HepG2 (cell line): ENCODE measurements around the gene AHCYL1. TPM values are rescaled to one million over a fixed set of nuclear protein-coding genes. Genes with fewer than 3 reads are reported as not detected.
A peak's percentile ranks its signal among the peaks of the same experiment; 100 is the strongest.

Source experiments
- ATF6 ChIP-seq: sonication (generic); formaldehyde crosslinking; conservative IDR thresholded peaks from 2 replicates; pipeline ENCODE4 v1.4.0; 2020; ENCODE audit warnings: missing genetic modification reagents
- CEBPG ChIP-seq: IDR thresholded peaks from 2 replicates; pipeline ENCODE4 v1.6.1; 2016
- E2F1 ChIP-seq: sonication (generic); formaldehyde crosslinking; IDR thresholded peaks from 2 replicates; pipeline ENCODE4 v1.5.0; 2020; ENCODE audit warnings: missing genetic modification reagents
- PCBP2 ChIP-seq: fragments of 200-400 bp; formaldehyde crosslinking; optimal IDR thresholded peaks from 2 replicates; pipeline ENCODE3; 2018; ENCODE audit warnings: low read length, low read depth; ENCODE audit not compliant: poor library complexity, severe bottlenecking
- RXRB ChIP-seq: IDR thresholded peaks from 2 replicates; pipeline ENCODE4 v1.6.1; 2016; ENCODE audit warnings: borderline replicate concordance, missing genetic modification reagents, missing compliant biosample characterization
- ZNF281 ChIP-seq: sonication (generic); formaldehyde crosslinking; IDR thresholded peaks from 2 replicates; pipeline ENCODE4 v1.4.0; 2020; ENCODE audit warnings: missing genetic modification reagents, borderline replicate concordance
- ZNF343 ChIP-seq: sonication (generic); formaldehyde crosslinking; IDR thresholded peaks from 2 replicates; pipeline ENCODE4 v1.4.0; 2020; ENCODE audit warnings: mild to moderate bottlenecking, missing genetic modification reagents
- ZNF407 ChIP-seq: sonication (generic); formaldehyde crosslinking; IDR thresholded peaks from one replicate; pipeline ENCODE4 v1.5.1; 2020; ENCODE audit warnings: mild to moderate bottlenecking, missing genetic modification reagents; ENCODE audit errors: not compliant biosample characterization
- ZNF513 ChIP-seq: sonication (generic); formaldehyde crosslinking; conservative IDR thresholded peaks from 2 replicates; pipeline ENCODE4 v1.5.0; 2020; ENCODE audit warnings: missing genetic modification reagents
- ZNF530 ChIP-seq: sonication (generic); formaldehyde crosslinking; IDR thresholded peaks from 2 replicates; pipeline ENCODE4 v1.5.0; 2020; ENCODE audit warnings: low read depth, mild to moderate bottlenecking, missing genetic modification reagents
- ZNF7 ChIP-seq: IDR thresholded peaks from 2 replicates; pipeline ENCODE4 v1.6.1; 2016; ENCODE audit warnings: missing biosample characterization, missing genetic modification reagents
- polyA plus RNA-seq, 8 experiments: library from polyadenylated mRNA; depleted of rRNA in 3 of 8; stranded (reverse) in 7 of 8; unstranded in 1 of 8; fragments of >200 nt; fragmentation: Illumina TruSeq in 4 of 8; extraction: Trizol in 4 of 8; gene quantifications; 2 replicates each; pipeline versions ENCODE4 v1.2.1 to v1.2.3, GENCODE V29; 2011 to 2016; ENCODE audit warnings: low read depth in 4 of 8, missing spikeins in 1 of 8, mixed read lengths in 1 of 8; ENCODE audit not compliant: insufficient read depth in 1 of 8
- total RNA-seq, 5 experiments: library from RNA; depleted of rRNA; stranded (reverse); fragments of >200 nt; fragmentation: Illumina TruSeq; extraction: Trizol; gene quantifications; 2 replicates each; pipeline ENCODE4 v1.2.3, GENCODE V29; 2016; ENCODE audit warnings: low read depth in 1 of 5

Gene AHCYL1
- total and polyA plus RNA-seq, 2 of the 13 experiments (the other 11 are each of a cell fraction or from before 2014, with no cell fraction given) = 40.9 to 76.3 TPM

- TF ChIP-seq ZNF407 (CRISPR knock-in tag) = no peak
- peak; percentile 49 for TF ChIP-seq CEBPG (CRISPR knock-in tag)
- no peak for TF ChIP-seq ZNF513 (CRISPR knock-in tag)
- TF ChIP-seq ATF6 (CRISPR knock-in tag) = 0 out of 2 replicates have a peak, but pooled peaks have one; percentile 87
- peak; percentile 68; the same call in 1 of the 2 replicates for TF ChIP-seq ZNF281 (CRISPR knock-in tag)
- TF ChIP-seq PCBP2 = no peak
- no peak for TF ChIP-seq ZNF530
- TF ChIP-seq E2F1 (CRISPR knock-in tag) = peak; percentile 75; the same call in 1 of the 2 replicates
- peak; percentile 49; the same call in 1 of the 2 replicates for TF ChIP-seq ZNF343 (CRISPR knock-in tag)
- peak; percentile 81 for TF ChIP-seq RXRB (CRISPR knock-in tag)
- TF ChIP-seq ZNF7 (CRISPR knock-in tag) = no peak
Measured at GRCh38 chr1:109984456-109985246, at the start of gene AHCYL1 (continued).
